NCI-H128 (cell line): ENCODE data around the gene LCP1.
"Not testable (repeated sequence)": the region's sequence is repeated elsewhere in the genome, so short reads cannot be mapped to it uniquely, and the experiment has no call there.

ENCODE experiments used
- DNase-seq: peaks from one replicate; lab custom pipeline; 2025; ENCODE audit not compliant: unreplicated experiment; lab: John Stamatoyannopoulos, UW

The LCP1 gene

GRCh38 chr13:46182491-46182877 lies 507 bp upstream of the LCP1 start:
- no peak for DNase-seq

- DNase-seq, result no peak
These were observed 569 bp downstream of the LCP1 start for GRCh38 chr13:46181377-46181839.

GRCh38 chr13:46179969-46180763 lies 1.8 kb downstream of the LCP1 start:
- DNase-seq, result no peak

GRCh38 chr13:46179491-46179908 lies 2.5 kb downstream of the LCP1 start:
- DNase-seq, result no peak

DNA sequence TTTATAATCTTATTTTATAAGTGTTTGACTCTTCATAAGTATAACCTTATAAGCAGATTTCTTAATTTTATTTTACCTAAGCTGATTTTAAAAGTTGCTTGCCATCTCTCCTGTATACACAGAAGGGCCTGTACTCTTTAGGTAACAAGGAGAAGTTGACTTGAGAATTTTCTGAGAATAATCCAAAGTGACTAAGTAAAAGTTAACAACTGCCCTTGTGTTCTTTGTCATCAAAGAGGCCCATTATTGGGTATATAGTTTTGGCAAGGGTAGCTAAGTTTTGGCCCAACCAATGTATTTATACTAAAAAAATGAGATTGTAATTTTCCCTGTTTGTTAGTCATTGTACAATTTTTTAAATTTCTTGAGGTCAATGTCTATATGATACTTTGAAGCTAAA lies 3.2 kb downstream of the LCP1 start:
- no peak for DNase-seq

- no peak for DNase-seq
These were observed 3.8 kb downstream of the LCP1 start for GRCh38 chr13:46178143-46178542.

DNA sequence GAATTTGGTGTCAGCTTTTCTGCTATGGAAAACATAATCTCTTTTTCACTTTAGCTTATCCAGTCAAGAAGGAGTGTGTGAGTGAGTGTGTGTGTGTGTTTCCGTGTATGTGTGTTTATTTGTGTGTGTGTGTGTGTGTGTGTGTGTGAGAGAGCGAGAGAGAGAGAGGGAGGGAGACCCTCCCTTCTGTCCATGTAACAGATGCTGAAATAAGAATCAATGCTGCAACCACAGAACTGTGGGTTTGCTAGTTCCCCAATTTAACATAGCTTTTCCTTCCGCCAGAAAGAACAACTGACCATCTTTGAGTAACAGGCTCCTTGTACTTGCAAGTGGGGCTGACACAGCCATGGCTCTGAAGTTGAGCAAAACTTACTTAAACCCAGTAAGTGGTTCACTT lies 5.2 kb downstream of the LCP1 start:
- DNase-seq, result no peak

GRCh38 chr13:46173656-46174055 lies 8.3 kb downstream of the LCP1 start:
- DNase-seq, result no peak

GRCh38 chr13:46172531-46172991 lies 9.4 kb downstream of the LCP1 start:
- DNase-seq, result no peak

DNA sequence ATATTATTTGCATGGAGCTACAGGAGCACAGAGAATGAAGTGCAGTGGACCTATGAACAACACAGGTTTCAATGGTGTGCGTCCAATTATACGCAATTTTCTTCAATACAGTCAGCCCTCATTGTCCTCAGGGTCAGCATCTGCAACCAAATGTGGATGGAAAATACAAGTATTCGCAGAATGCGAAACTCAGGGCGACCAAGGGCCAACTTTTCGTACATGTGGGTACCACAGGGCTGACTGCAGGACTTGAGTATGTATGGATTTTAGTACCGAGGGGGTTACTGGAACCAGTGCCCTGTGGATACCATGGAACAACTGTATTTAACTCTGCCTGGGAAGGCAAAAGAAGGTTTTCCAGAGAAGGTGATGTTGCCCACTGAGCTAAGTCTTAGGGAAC lies 10.2 kb downstream of the LCP1 start:
- DNase-seq, result no peak

DNA sequence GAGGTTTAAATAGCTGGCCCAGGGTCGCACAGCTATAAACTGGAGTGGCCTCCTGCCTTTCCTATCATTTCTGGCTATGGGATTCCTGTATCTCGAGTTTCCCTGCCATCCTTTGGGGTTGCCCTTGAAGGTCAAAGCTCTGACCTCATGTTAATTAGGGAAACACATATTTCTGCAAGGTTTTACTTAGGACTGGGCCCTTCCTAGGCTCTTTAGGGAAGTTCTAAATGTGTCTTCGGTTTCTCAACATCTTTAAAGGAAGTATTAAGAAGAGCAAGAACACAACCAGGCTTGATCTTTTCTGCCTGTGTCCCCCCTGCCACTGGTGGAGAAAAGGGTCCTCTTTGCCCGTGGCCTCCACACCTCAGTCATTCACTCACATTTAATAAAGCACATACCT lies 10.8 kb downstream of the LCP1 start:
- DNase-seq, result no peak

DNA sequence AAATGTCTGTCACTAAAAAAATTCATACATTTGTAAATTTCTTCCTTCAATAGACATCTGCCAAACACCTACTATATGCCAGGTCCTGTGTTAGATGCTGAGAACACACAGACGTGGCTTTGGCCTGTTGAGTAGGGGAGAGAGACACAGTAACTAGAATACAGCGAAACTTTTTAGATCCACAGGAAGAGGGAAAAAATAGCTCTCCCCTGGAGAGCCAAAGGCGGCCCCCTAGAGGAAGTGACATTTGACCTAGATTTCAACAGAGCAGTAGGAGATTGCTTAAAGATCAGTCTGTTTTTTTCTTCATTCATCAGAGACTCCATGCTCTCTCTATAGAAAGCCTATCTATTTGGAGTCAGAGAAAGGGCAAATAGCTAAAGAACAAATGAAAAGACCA lies 11.3 kb downstream of the LCP1 start:
- DNase-seq, result no peak

GRCh38 chr13:46170268-46170667 lies 11.7 kb downstream of the LCP1 start:
- no peak for DNase-seq

DNA sequence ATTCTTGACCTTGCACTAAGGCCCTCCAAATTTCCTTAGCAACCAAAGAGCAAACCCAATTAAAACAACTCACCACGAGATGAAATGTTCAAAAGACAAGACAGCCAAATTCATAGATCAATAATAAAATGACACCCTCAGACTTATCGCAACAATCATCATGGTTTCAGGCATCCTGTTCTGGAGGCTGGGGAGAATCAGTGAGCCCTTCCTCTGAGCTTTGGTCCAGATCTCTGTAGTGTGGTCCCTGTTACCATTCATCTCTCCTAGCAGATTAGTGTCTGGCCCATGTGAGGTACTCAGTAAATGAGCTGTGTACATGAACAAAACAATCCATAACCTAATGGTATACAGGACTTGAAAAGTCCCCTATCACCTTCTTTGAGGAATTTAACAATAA lies 12.2 kb downstream of the LCP1 start:
- DNase-seq, result no peak

GRCh38 chr13:46168783-46169182 lies 13.2 kb downstream of the LCP1 start:
- DNase-seq, result no peak

DNA sequence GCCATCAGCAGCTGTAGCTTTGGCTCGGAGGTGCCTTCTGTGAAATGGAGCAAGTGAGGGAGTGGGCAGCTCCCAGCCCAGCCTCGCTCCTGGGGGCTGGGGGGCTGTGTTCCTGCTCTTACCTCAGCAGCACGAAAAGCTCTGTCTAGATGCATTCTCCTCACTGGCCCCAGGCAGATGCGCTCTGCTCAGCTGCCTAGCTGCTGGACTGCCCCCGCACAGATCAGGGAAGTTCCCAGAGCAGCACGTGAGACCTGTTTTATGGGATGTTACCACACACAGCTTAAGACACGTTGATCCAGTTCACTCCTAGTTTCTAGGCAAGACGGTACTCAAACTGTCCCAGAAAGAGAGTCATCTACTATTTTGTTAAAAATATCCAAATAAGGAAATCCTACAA lies 13.6 kb downstream of the LCP1 start:
- DNase-seq, result no peak

DNA sequence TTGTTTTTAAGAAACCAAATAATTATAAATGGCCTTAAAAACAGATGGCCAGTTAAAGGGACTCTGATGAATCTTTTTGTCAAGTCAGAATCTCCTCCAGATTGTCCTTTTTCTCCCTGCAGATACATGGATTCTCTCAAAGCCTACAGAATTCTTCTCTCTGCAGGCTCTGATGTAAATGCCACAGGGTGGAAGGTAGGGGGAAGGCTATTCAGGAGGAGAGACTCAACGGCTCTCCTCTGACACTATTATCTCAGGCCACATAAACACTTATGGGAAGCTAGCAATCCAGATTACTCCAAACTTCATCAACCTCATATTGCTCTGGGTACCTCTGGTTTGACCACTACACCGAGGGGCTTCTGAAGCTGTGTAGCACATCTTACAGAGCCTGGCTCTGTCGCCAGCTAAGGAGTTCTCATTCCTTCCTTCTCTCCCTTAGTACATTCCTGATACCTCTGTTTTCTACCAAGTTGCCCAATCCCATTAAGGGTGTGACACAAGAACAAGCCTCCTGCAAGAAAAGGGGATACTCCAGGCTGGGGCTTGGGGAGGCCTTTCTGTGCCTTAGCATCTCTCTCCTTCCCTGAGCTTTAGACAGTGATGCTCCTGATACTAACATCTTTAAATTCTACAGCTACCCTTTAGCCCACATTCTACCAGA lies 14.9 kb downstream of the LCP1 start:
- DNase-seq, result no peak

- no peak for DNase-seq
These were observed 15.8 kb downstream of the LCP1 start for GRCh38 chr13:46166224-46166584.

- DNase-seq, result no peak
These were observed 16.3 kb downstream of the LCP1 start for GRCh38 chr13:46165485-46166223.

GRCh38 chr13:46164661-46165060 lies 17.3 kb downstream of the LCP1 start:
- DNase-seq, result no peak

DNA sequence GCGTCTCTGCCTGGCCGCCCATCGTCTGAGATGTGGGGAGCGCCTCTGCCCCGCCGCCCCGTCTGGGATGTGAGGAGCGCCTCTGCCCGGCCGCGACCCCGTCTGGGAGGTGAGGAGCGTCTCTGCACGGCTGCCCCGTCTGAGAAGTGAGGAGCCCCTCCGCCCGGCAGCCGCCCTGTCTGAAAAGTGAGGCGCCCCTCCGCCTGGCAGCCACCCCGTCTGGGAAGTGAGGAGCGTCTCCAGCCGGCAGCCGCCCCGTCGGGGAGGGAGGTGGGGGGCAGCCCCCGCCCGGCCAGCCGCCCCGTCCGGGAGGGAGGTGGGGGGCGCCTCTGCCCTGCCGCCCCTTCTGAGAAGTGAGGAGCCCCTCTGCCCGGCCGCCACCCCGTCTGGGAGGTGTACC lies 19.2 kb downstream of the LCP1 start:
- not testable (repeated sequence) for DNase-seq
